HepG2 (cell line): Measurements from ENCODE around the gene MAN1A1. TPM values are rescaled to one million over a fixed set of nuclear protein-coding genes. Genes with fewer than 3 reads are reported as not detected.

ENCODE experiments used
- ATAC-seq: fragments of 200-7000 bp; cut with Tn5 transposase; 3 replicates; pipeline ENCODE4 v1.9.1; 2020; ENCODE audit warnings: mild to moderate bottlenecking, moderate library complexity
- BruUV-seq: library from RNA; stranded (reverse); fragments of 400-500 nt; replicated peaks from 2 replicates; lab custom pipeline; 2021; lab: Mats Ljungman, UMichigan
- CTCF ChIA-PET: fragments of 300-600 bp; formaldehyde crosslinking; extraction: SDS; loops from one replicate; lab custom pipeline; 2021; ENCODE audit warnings: low total read pairs, inconsistent platforms, low intra/inter-chr PET ratio; lab: Yijun Ruan, JAX
- POLR2A ChIA-PET: fragments of 350-600 bp; sonication (Branson Sonifier 250); formaldehyde crosslinking; loops from one replicate; lab custom pipeline; 2020; ENCODE audit warnings: antibody characterized with exemption, inconsistent platforms; lab: Yijun Ruan, JAX
- DNase-seq: peaks from one replicate; pipeline ENCODE4 v3.0.0-alpha.2; 2015; ENCODE audit warnings: low spot score
- FAIRE-seq: peaks from 3 replicates; lab custom pipeline; 2011; peaks lifted over from hg19 to GRCh38; lab: Jason Lieb, UNC
- H2AFZ ChIP-seq: one replicate; pipeline ENCODE4 v1.6.1; 2011; ENCODE audit warnings: low read length, inconsistent platforms
- H3K27ac ChIP-seq: fragments of 300-600 bp; 3 replicates; pipeline ENCODE4 v1.8.0; 2011; ENCODE audit warnings: mixed run types, mild to moderate bottlenecking, mixed read lengths, low read length, inconsistent platforms; ENCODE audit not compliant: insufficient read depth; ENCODE audit errors: extremely low read length
- H3K27me3 ChIP-seq, 2 experiments: fragments of 200-600 bp in 1 of 2; 2 replicates in 1 of 2; 3 replicates in 1 of 2; pipeline versions ENCODE4 v1.6.0 to v1.8.0; 2011; ENCODE audit warnings: low read length in 2 of 2, mild to moderate bottlenecking in 2 of 2, moderate library complexity in 2 of 2, inconsistent platforms in 1 of 2; ENCODE audit not compliant: insufficient read depth in 2 of 2, control insufficient read depth in 1 of 2
- H3K36me3 ChIP-seq, 2 experiments: fragments of 200-600 bp in 1 of 2; replicated peaks in 1 of 2; 2 replicates in 1 of 2; 3 replicates in 1 of 2; pipeline versions ENCODE4 v1.5.1 to v1.8.0; 2011; ENCODE audit warnings: low read length in 2 of 2, inconsistent platforms in 1 of 2; ENCODE audit not compliant: insufficient read depth in 2 of 2, control insufficient read depth in 1 of 2
- H3K4me1 ChIP-seq: 2 replicates; pipeline ENCODE4 v1.5.1; 2012; ENCODE audit warnings: low read length, inconsistent platforms; ENCODE audit not compliant: insufficient read depth
- H3K4me2 ChIP-seq: 2 replicates; pipeline ENCODE4 v1.6.0; 2011; ENCODE audit warnings: low read depth, low read length, inconsistent platforms
- H3K4me3 ChIP-seq, 3 experiments: fragments of 200-600 bp in 1 of 3; sonication (generic), shearing (Covaris generic) in 1 of 3; replicated peaks in 1 of 3; 2 replicates each; pipeline ENCODE4 v1.5.1; 2011 to 2016; ENCODE audit warnings: low read length in 3 of 3, inconsistent platforms in 2 of 3, low read depth in 2 of 3, mild to moderate bottlenecking in 2 of 3, control low read depth in 1 of 3, mixed read lengths in 1 of 3; ENCODE audit not compliant: insufficient read depth in 1 of 3
- H3K79me2 ChIP-seq: one replicate; pipeline ENCODE4 v1.6.1; 2011; ENCODE audit warnings: low read length, inconsistent platforms; ENCODE audit not compliant: insufficient read depth
- H3K9ac ChIP-seq: 2 replicates; pipeline ENCODE4 v1.6.0; 2011; ENCODE audit warnings: mild to moderate bottlenecking, low read depth, low read length, inconsistent platforms; ENCODE audit not compliant: insufficient read depth
- H3K9me3 ChIP-seq: 2 replicates; pipeline ENCODE4 v1.5.1; 2012; ENCODE audit warnings: mild to moderate bottlenecking, low read length
- H4K20me1 ChIP-seq: 2 replicates; pipeline ENCODE4 v1.6.0; 2011; ENCODE audit warnings: inconsistent platforms, mild to moderate bottlenecking, low read length, moderate library complexity; ENCODE audit not compliant: insufficient read depth
- CHCHD3 ChIP-seq: sonication (generic); formaldehyde crosslinking; IDR thresholded peaks from 2 replicates; pipeline ENCODE4 v1.8.0; 2022; ENCODE audit warnings: mild to moderate bottlenecking, missing genetic modification reagents, moderate library complexity
- DDIT3 ChIP-seq: sonication (generic); formaldehyde crosslinking; IDR thresholded peaks from 2 replicates; pipeline ENCODE4 v1.4.0; 2020; ENCODE audit warnings: mild to moderate bottlenecking, missing genetic modification reagents
- ELF3 ChIP-seq: IDR thresholded peaks from 2 replicates; pipeline ENCODE4 v1.6.1; 2016; ENCODE audit warnings: missing genetic modification reagents, missing compliant biosample characterization
- GFI1 ChIP-seq: sonication (generic); formaldehyde crosslinking; IDR thresholded peaks from 2 replicates; pipeline ENCODE4 v1.5.0; 2020; ENCODE audit warnings: missing genetic modification reagents, mild to moderate bottlenecking, borderline replicate concordance
- PAXIP1 ChIP-seq: sonication (generic); formaldehyde crosslinking; conservative IDR thresholded peaks from 2 replicates; pipeline ENCODE4 v1.4.0; 2020; ENCODE audit warnings: mild to moderate bottlenecking, missing genetic modification reagents, moderate library complexity
- PCBP2 ChIP-seq: fragments of 200-400 bp; formaldehyde crosslinking; optimal IDR thresholded peaks from 2 replicates; pipeline ENCODE3; 2018; ENCODE audit warnings: low read length, low read depth; ENCODE audit not compliant: poor library complexity, severe bottlenecking
- SATB2 ChIP-seq: sonication (generic); formaldehyde crosslinking; IDR thresholded peaks from 2 replicates; pipeline ENCODE4 v1.5.0; 2020; ENCODE audit warnings: missing genetic modification reagents
- TRIM24 ChIP-seq: sonication (generic); formaldehyde crosslinking; IDR thresholded peaks from 2 replicates; pipeline ENCODE4 v1.8.0; 2022; ENCODE audit warnings: mild to moderate bottlenecking, missing genetic modification reagents
- ZC3H4 ChIP-seq: sonication (generic); formaldehyde crosslinking; IDR thresholded peaks from 2 replicates; pipeline ENCODE4 v1.4.0; 2020; ENCODE audit warnings: missing genetic modification reagents, borderline replicate concordance
- ZNF230 ChIP-seq: sonication (generic); formaldehyde crosslinking; IDR thresholded peaks from 2 replicates; pipeline ENCODE4 v1.4.0; 2020; ENCODE audit warnings: mild to moderate bottlenecking, missing genetic modification reagents
- ZNF264 ChIP-seq: sonication (generic); formaldehyde crosslinking; IDR thresholded peaks from 2 replicates; pipeline ENCODE4 v1.4.0; 2020; ENCODE audit warnings: missing genetic modification reagents
- ZNF496 ChIP-seq: sonication (generic); formaldehyde crosslinking; IDR thresholded peaks from 2 replicates; pipeline ENCODE4 v1.8.1; 2023; ENCODE audit warnings: mild to moderate bottlenecking, moderate library complexity, missing genetic modification reagents; ENCODE audit not compliant: insufficient replicate concordance
- ZNF850 ChIP-seq: sonication (generic); formaldehyde crosslinking; conservative IDR thresholded peaks from 2 replicates; pipeline ENCODE4 v1.9.0; 2021; ENCODE audit warnings: mild to moderate bottlenecking, missing genetic modification reagents
- ZNF878 ChIP-seq: sonication (generic); formaldehyde crosslinking; IDR thresholded peaks from 2 replicates; pipeline ENCODE4 v1.8.1; 2023; ENCODE audit warnings: mild to moderate bottlenecking, missing genetic modification reagents, moderate library complexity
- whole genome bisulfite sequencing: methylation state at CpG from one replicate; pipeline ENCODE4 v1.1.6; 2017; ENCODE audit warnings: low lambda C conversion rate; 5-methylcytosine and 5-hydroxymethylcytosine counted together
- in situ Hi-C: cut with HindIII; loops from 2 replicates; pipeline ENCODE4 v1.10.0; 2017; ENCODE audit warnings: low pct_unique_long_range_greater_than_20kb; ENCODE audit not compliant: extremely low pct_ligation_motif_present
- intact Hi-C: fragments of 100-400 bp; cut with micrococcal nuclease; formaldehyde crosslinking; loops from one replicate; pipeline ENCODE4 v1.10.0; 2022; ENCODE audit not compliant: unreplicated experiment
- polyA plus RNA-seq, 8 experiments: library from polyadenylated mRNA; depleted of rRNA in 3 of 8; stranded (reverse) in 7 of 8; unstranded in 1 of 8; fragments of >200 nt; fragmentation: Illumina TruSeq in 4 of 8; extraction: Trizol in 4 of 8; gene quantifications; 2 replicates each; pipeline versions ENCODE4 v1.2.1 to v1.2.3, GENCODE V29; 2011 to 2016; ENCODE audit warnings: low read depth in 4 of 8, missing spikeins in 1 of 8, mixed read lengths in 1 of 8; ENCODE audit not compliant: insufficient read depth in 1 of 8
- total RNA-seq, 5 experiments: library from RNA; depleted of rRNA; stranded (reverse); fragments of >200 nt; fragmentation: Illumina TruSeq; extraction: Trizol; gene quantifications; 2 replicates each; pipeline ENCODE4 v1.2.3, GENCODE V29; 2016; ENCODE audit warnings: low read depth in 1 of 5
- TF ChIP-seq, protein P1 (sequence below): sonication (generic); formaldehyde crosslinking; IDR thresholded peaks from 2 replicates; pipeline ENCODE4 v1.4.0; 2020; ENCODE audit warnings: missing genetic modification reagents

MAN1A1 gene
- total and polyA plus RNA-seq, 2 of the 13 experiments (the other 11 are each of a cell fraction or from before 2014, with no cell fraction given): 156 to 236 TPM

- TF ChIP-seq ZNF264 (CRISPR knock-in tag) (peak; percentile 65; the same call in 1 of the 2 replicates), CHCHD3 (CRISPR knock-in tag) (no peak)
These were observed 1.3 kb downstream of the MAN1A1 start (continued) for GRCh38 chr6:119348096-119348747.

GRCh38 chr6:119347466-119348095, 2.0 kb downstream of the MAN1A1 start:
- Histone ChIP-seq H3K36me3 (peaks cover 0 to 21% of the 10 kb centered on the region in 2 experiments; a peak in 3 of 5 replicates), H3K27ac (peak overlapping the region; percentile 100), H3K9ac (peak overlapping the region; percentile 99), H3K27me3 (no peaks in the 10 kb centered on the region; a peak in 1 of 5 replicates), H3K79me2 (peaks cover 95% of the 10 kb centered on the region), H2AFZ (no peak overlapping the region), H3K4me2 (peak overlapping the region; percentile 96), H3K9me3 (no peaks in the 10 kb centered on the region), H4K20me1 (peaks cover 49% of the 10 kb centered on the region), H3K4me1 (peaks cover 43% of the 10 kb centered on the region), H3K4me3 (peak overlapping the region; percentile 89 to 99 (median 99))
- TSS peak; percentile 51 for BruUV-seq
- CTCF ChIA-PET: interaction anchor here (1.0 kb wide), 1 partner anchor 39 kb away, joined by 3 read pairs; no protein-coding TSS in a partner anchor
- ATAC-seq (peak; percentile 19), FAIRE-seq (peak; percentile 47), DNase-seq (peak; percentile 96)
- intact Hi-C loops (loop anchor here (1.0 to 5.0 kb wide), 7 partner anchors 15 to 215 kb away; no protein-coding TSS in a partner anchor), in situ Hi-C loops (loop anchor here (5.0 kb wide), 1 partner anchor 200 kb away; no protein-coding TSS in a partner anchor)
- WGBS: under 1% methylated on average over 16 of the region's 16 CpGs
- POLR2A ChIA-PET: interaction anchor here (0.8 to 3.6 kb wide), 23 partner anchors 9 to 658 kb away, joined by 3 to 24 read pairs (median 7); partner anchors contain the start of gene ASF1A
- TF ChIP-seq ZNF850 (CRISPR knock-in tag) (0 out of 2 replicates have a peak, but pooled peaks have one; percentile 85), ZC3H4 (CRISPR knock-in tag) (no peak), GFI1 (CRISPR knock-in tag) (0 out of 2 replicates have a peak, but pooled peaks have one; percentile 25), ELF3 (CRISPR knock-in tag) (peak; percentile 95), TRIM24 (CRISPR knock-in tag) (peak; percentile 42; the same call in 1 of the 2 replicates), ZNF496 (CRISPR knock-in tag) (no peak), PAXIP1 (CRISPR knock-in tag) (peak; percentile 87), PCBP2 (no peak), ZNF878 (CRISPR knock-in tag) (0 out of 2 replicates have a peak, but pooled peaks have one; percentile 46), ZNF230 (CRISPR knock-in tag) (no peak), SATB2 (peak; percentile 66; the same call in 1 of the 2 replicates), DDIT3 (CRISPR knock-in tag) (no peak)
- TF ChIP-seq, protein P1, sequence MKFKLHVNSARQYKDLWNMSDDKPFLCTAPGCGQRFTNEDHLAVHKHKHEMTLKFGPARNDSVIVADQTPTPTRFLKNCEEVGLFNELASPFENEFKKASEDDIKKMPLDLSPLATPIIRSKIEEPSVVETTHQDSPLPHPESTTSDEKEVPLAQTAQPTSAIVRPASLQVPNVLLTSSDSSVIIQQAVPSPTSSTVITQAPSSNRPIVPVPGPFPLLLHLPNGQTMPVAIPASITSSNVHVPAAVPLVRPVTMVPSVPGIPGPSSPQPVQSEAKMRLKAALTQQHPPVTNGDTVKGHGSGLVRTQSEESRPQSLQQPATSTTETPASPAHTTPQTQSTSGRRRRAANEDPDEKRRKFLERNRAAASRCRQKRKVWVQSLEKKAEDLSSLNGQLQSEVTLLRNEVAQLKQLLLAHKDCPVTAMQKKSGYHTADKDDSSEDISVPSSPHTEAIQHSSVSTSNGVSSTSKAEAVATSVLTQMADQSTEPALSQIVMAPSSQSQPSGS (CRISPR knock-in tag): peak; percentile 90
